Spleen (tissue), 7 donors: ENCODE measurements around the gene MROH8.

ENCODE experiments used
- POLR2A ChIP-seq, 3 donors: fragments of 450-650 bp; IDR thresholded peaks; one replicate each; pipeline ENCODE4 v1.5.1; 2017; ENCODE audit warnings: antibody characterized with exemption in 3 of 3, mild to moderate bottlenecking in 1 of 3
- POLR2AphosphoS5 ChIP-seq, 3 donors: sonication (generic); formaldehyde crosslinking; IDR thresholded peaks; one replicate each; pipeline ENCODE4 v1.5.1; 2017; ENCODE audit warnings: antibody characterized with exemption in 3 of 3
- TF ChIP-seq, protein P1 (sequence below), 11 experiments: fragments of 200-600 bp in 7 of 11; fragments of 450-650 bp in 4 of 11; sonication (generic) in 4 of 11; IDR thresholded peaks in 8 of 11; conservative IDR thresholded peaks in 3 of 11; 1 replicate in 7 of 11; 2 replicates in 4 of 11; pipeline versions ENCODE4 v1.4.0 to v1.8.0; 2016 to 2021; ENCODE audit warnings: antibody characterized with exemption in 11 of 11, inconsistent platforms in 4 of 11, mild to moderate bottlenecking in 1 of 11
- donor health status: DM: no; HTN: no; CAD: no; lungs with moderate emphysema.
- donor health status: DM: no; HTN: no; CAD: no.
- donor health status: DM: no; HTN: no; CAD: no.

DNA sequence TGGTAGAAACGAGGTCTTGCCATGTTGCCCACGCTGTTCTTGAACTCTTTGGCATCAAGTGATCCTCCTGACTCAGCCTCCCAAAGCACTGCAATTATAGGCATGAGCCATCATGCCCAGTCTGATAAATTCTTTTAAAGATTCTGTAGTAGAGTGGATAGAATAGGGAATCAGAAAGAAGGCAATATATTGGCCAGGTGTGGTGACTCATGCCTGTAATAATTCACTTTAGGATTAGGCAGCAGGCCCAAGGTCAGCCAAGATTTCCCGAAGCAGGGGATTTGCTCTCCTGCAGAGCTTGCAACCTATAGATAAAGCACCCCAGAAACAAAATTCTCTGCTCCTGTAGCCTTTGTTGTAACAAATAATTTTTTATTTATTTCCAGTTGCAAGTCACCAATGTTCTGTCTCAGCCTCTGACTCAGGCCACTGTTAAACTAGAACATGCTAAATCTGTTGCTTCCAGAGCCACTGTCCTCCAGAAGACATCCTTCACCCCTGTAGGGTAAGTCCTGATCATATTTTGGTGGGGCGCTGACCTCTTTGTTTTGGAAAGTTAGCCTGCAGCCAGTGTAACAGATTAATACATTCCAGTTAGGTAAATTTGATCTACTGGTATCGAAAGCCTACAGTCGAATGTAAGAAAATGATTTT is 30.4 kb upstream of the MROH8 start:
- TF ChIP-seq, protein P1, sequence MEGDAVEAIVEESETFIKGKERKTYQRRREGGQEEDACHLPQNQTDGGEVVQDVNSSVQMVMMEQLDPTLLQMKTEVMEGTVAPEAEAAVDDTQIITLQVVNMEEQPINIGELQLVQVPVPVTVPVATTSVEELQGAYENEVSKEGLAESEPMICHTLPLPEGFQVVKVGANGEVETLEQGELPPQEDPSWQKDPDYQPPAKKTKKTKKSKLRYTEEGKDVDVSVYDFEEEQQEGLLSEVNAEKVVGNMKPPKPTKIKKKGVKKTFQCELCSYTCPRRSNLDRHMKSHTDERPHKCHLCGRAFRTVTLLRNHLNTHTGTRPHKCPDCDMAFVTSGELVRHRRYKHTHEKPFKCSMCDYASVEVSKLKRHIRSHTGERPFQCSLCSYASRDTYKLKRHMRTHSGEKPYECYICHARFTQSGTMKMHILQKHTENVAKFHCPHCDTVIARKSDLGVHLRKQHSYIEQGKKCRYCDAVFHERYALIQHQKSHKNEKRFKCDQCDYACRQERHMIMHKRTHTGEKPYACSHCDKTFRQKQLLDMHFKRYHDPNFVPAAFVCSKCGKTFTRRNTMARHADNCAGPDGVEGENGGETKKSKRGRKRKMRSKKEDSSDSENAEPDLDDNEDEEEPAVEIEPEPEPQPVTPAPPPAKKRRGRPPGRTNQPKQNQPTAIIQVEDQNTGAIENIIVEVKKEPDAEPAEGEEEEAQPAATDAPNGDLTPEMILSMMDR (IDR thresholded peaks at IDR 0.05 in 8 of 11, conservative IDR thresholded peaks at IDR 0.05 in 3 of 11) = no peak
- no peak for TF ChIP-seq POLR2A (IDR thresholded peaks at IDR 0.05)
- TF ChIP-seq POLR2AphosphoS5 (IDR thresholded peaks at IDR 0.05) = no peak
